T1000 (cell line): Measurements from ENCODE around the gene STAT3.
"Not testable (repeated sequence)": the region's sequence is repeated elsewhere in the genome, so short reads cannot be mapped to it uniquely, and the experiment has no call there.

Experiments used
- DNase-seq: peaks from one replicate; lab custom pipeline; 2025; ENCODE audit warnings: mixed read lengths; lab: John Stamatoyannopoulos, UW

Gene STAT3

GRCh38 chr17:42388381-42389134, at the start of gene STAT3:
Gene STAT3 (minus strand): TSS chr17:42388442. CDS start chr17:42348516, 39,926 bp downstream.
- peak; percentile 100 for DNase-seq

DNA sequence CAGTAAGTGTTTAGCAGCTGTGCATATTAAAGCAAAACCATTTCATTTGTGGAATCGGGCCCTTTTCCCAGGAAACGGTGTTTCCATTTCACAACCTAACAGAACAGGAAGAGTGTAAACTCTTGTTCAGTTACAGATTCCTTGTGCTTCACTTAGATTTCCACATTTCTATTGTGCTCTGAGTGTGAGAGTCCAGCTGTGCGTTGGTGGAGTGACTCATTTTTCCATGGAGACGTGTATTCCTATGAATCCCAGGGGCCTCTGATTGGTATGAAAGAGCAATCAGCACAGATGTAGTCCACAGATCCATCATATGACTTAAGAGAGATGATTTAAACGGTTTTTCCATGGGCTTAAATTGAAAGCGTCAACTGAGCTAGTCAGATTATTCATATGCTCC, 48.1 kb upstream of the STAT3 start:
- peak; percentile 44 for DNase-seq

DNA sequence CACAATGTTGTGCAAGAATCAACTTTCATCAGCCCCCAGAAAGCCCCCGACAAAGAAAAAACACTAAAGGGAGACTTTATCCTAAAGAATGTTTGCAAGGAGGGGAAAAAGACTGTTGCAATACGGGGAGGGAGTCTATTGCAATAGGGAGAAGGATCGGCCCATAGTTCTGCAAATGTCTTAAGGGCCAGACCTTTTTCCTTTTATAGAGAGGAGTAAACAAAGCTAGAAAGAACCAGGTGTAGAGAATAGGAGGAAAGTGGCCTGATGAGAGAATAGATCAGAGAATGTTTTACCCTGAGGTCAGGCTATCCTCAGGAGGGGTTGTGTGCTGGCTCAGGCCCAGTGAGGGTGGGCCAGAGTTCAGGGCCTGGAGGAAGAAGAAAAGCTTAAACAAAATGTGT, 43.5 kb upstream of the STAT3 start:
- DNase-seq = no peak

- DNase-seq = no peak
Measured at GRCh38 chr17:42429726-42430447, 41.6 kb upstream of the STAT3 start.

DNA sequence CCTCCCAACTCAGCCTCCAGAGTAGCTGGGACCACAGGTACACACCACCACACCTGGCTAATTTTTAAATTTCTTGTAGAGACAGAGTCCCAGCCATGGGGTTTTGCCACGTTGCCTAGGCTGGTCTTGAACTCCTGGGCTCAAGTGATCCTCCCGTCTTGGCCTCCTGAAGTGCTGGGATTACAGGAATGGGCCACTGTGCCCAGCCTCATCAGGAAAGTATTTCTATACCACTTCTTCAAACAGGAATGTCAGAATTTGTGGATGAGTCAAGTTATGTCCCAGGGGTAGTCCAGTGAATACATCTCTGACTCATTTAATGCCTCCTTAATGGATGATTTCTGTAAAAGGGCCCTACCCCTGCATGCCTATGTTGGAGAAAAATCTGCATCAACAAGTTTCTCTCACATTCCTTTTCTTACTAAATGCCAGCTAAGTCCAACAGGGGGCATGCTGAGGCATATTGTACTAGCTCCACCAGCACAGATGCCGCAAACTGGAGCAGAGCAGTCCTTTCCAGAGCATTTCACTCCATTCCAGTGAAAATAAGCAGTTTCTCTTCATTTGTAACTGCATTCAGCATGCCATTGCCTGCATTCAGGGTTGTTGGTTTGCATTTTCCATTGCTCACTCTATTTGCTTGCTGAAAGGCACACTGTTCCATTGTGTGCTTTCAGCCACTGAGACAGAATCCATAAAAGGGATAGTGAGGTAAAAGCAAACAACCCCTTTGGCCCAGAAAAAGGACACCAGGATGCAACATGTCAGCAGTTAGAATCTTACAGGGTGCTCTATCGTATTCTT, 40.1 kb upstream of the STAT3 start:
- peak; percentile 81 for DNase-seq

GRCh38 chr17:42424991-42425610, 36.9 kb upstream of the STAT3 start:
- DNase-seq = no peak

DNA sequence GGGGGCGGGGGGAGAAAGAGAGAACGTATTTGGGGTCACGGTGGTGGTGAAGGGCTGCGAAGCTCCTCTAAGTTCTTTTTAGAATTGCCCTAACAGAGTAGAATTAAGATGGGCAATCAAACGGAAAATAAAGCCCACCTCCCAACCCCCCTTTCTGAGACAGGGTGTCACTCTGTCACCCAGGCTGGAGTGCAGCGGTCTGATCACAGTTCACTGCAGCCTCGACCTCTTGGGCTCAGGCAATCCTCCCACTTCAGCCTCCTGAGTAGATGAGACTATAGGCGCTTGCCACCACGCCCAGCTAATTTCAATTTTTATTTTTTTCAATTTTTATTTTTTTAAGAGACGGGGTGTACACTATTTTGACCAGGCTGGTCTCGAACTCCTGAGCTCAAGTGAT, 35.5 kb upstream of the STAT3 start:
- no peak for DNase-seq

- peak; percentile 95 for DNase-seq
Measured at GRCh38 chr17:42422958-42423712, 34.9 kb upstream of the STAT3 start, which contains the start of gene CAVIN1. Gene CAVIN1 (minus strand): TSS chr17:42423256. CDS start chr17:42423097, 159 bp downstream.

GRCh38 chr17:42422412-42422957, 34.2 kb upstream of the STAT3 start:
- DNase-seq = no peak

- peak; percentile 62 for DNase-seq
Measured at GRCh38 chr17:42421507-42422338, 33.5 kb upstream of the STAT3 start.

DNA sequence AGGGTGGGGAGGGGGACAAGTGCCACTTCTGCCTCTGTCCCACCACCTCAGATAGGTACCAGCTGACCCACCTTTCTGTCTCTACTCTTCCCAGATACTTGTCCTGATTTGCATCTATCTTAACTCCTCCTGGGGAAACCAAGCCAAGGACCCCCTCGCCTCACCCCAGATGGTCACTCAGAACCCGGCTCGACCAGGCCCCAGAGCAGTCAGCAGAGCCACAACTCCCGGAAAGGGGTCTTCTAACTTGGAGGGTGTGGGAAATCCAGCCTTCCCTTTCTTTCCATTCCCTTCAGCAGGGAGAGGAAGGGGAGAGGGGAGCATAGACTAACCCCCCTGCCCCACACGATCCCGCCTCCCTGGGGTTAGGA, 32.9 kb upstream of the STAT3 start:
- DNase-seq = no peak

DNA sequence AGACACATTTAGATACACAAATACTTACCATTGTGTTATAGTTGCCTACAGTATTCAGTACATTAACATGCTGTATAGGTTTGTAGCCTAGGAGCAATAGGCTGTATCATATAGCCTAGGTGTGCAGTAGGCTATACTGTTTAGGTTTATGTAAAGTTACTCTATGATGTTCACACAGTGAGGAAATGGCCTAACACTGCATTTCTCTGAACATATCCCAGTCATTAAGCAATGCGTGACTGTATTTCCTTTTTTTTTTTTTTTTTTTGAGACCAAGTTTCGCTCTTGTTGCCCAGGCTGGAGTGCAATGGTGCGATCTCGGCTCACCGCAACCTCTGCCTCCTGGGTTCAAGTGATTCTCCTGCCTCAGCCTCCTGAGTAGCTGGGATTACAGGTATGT, 29.7 kb upstream of the STAT3 start:
- DNase-seq = not testable (repeated sequence)

GRCh38 chr17:42414704-42415409, 26.6 kb upstream of the STAT3 start:
- no peak for DNase-seq

DNA sequence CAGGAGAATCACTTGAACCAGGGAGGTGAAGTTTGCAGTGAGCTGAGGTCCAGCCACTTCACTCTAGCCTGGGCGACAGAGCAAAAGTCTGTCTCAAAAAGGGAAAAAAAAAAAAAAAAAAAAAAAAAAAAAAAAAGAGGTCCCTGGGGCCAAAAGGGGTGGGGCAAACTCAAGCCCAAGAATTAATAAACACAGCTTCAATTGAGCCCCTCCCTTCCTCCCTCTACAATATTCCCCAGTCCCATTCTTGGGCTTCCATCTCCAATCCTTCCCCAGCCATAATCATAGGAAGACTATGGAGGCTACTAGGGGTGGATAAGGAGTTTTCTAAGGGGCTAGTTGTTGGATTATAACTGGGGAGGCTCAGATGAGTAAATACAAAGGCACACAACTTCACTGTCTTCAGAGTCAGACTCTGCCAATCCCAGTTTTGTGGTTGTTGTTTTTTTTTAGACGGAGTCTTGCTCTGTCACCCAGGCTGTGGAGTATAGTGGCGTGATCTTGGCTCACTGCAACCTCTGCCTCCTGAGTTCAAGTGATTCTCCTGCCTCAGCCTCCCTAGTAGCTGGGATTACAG, 25.3 kb upstream of the STAT3 start:
- DNase-seq = no peak

DNA sequence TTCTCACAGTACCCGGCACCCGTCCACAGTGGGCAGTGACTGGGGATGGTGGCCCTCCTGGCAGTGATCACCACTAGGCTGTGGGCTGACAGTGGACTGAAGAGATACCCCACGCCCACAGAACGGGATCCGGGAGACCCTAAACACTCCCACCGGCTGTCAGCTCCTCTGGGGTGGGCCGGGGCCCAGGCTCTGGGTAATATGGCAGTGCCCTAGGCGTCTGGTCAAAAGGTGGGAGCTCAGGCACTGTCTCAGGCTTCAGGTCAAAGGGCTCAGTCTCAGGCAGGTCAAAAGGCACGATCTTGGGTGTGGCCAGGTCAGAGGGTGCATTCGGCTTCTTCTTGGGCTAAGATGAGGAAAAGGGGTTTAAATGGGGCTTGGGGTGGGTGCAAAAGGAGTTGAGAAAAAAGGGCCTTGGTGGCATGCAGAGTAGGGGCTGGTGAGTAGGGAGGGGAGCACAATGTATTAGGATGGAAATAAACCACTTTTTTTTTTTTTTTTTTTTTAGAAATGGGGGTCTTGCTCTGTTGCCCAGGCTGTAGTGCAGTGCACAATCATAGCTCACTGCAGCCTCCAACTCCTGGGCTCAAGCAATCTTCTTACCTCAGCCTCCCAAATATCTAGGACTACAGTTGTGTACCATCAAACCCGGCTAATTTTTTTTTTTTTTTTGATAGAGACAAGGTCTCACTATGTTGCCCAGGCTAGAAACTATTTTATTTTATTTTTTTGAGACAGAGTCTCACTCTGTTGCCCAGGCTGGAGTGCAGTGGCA, 23.9 kb upstream of the STAT3 start:
- DNase-seq = no peak

- no peak for DNase-seq
Measured at GRCh38 chr17:42411361-42411760, 23.1 kb upstream of the STAT3 start.

DNA sequence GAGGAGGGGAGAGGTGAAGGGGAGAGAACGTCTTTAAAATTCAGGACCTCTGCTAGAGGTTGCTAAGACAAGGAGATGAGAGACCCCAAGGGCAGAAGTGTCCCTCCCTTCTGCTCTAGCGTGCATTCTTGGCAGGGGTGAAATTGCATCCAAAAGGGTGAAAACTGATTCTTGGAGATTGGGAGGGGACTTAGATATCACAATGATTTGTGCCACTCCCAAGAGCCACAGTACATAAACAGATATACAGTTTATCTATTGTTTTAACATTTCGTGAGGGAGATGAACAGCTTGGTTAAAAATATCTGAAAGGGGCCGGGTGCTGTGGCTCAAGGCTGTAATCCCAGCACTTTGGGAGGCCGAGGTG, 22.1 kb upstream of the STAT3 start:
- DNase-seq = no peak
